GM12878 (cell line): ENCODE data around the gene PHRF1. TPM values are rescaled to one million over a fixed set of nuclear protein-coding genes. Genes with fewer than 3 reads are reported as not detected.

Experiments used
- ATAC-seq: fragments of 200-7000 bp; cut with Tn5 transposase; 3 replicates; pipeline ENCODE4 v1.9.1; 2020; ENCODE audit warnings: mild to moderate bottlenecking, moderate library complexity
- BruUV-seq: library from RNA; stranded (reverse); fragments of 400-500 nt; replicated peaks from 2 replicates; lab custom pipeline; 2021; lab: Mats Ljungman, UMichigan
- CTCF ChIA-PET: fragments of 300-600 bp; sonication (Branson Sonifier 250); formaldehyde crosslinking; extraction: SDS; loops from one replicate; lab custom pipeline; 2021; ENCODE audit warnings: inconsistent platforms; lab: Yijun Ruan, JAX
- POLR2A ChIA-PET: fragments of 350-600 bp; formaldehyde crosslinking; extraction: SDS; loops from one replicate; lab custom pipeline; 2021; ENCODE audit warnings: inconsistent platforms; lab: Charles Lee
- RAD21 ChIA-PET: fragments of 300-600 bp; sonication (Branson Sonifier 250); formaldehyde crosslinking; loops from one replicate; lab custom pipeline; 2023; ENCODE audit warnings: antibody characterized with exemption; ENCODE audit not compliant: unreplicated experiment; lab: Charles Lee
- SMC1A ChIA-PET: fragments of 300-600 bp; sonication (Branson Sonifier 250); formaldehyde crosslinking; loops from one replicate; lab custom pipeline; 2023; ENCODE audit not compliant: unreplicated experiment, uncharacterized antibody; lab: Charles Lee
- DNase-seq: peaks from one replicate; pipeline ENCODE4 v3.0.0-alpha.2; 2011; ENCODE audit warnings: low read depth, low spot score
- FAIRE-seq: peaks from 3 replicates; lab custom pipeline; 2011; peaks lifted over from hg19 to GRCh38; lab: Jason Lieb, UNC
- H2AFZ ChIP-seq: 2 replicates; pipeline ENCODE4 v1.6.0; 2011; ENCODE audit warnings: low read depth, low read length, control low read depth; ENCODE audit not compliant: control insufficient read depth
- H3K27ac ChIP-seq: 2 replicates; pipeline ENCODE4 v1.5.1; 2011; ENCODE audit warnings: control low read depth; ENCODE audit not compliant: control insufficient read depth, insufficient read depth
- H3K27me3 ChIP-seq, 2 experiments: replicated peaks in 1 of 2; 2 replicates each; pipeline versions ENCODE4 v1.6.0 to v1.6.1; 2011; ENCODE audit warnings: low read length in 1 of 2; ENCODE audit not compliant: control insufficient read depth in 2 of 2, insufficient read depth in 2 of 2
- H3K36me3 ChIP-seq, 2 experiments: 2 replicates each; pipeline ENCODE4 v1.5.1; 2011; ENCODE audit warnings: low read length in 1 of 2; ENCODE audit not compliant: control insufficient read depth in 2 of 2, insufficient read depth in 2 of 2
- H3K4me1 ChIP-seq: 2 replicates; pipeline ENCODE4 v1.6.1; 2011; ENCODE audit warnings: mild to moderate bottlenecking, low read length, moderate library complexity, mixed read lengths; ENCODE audit not compliant: control insufficient read depth, insufficient read depth
- H3K4me2 ChIP-seq: 2 replicates; pipeline ENCODE4 v1.6.0; 2011; ENCODE audit warnings: control low read depth; ENCODE audit not compliant: control insufficient read depth, insufficient read depth
- H3K4me3 ChIP-seq: fragments of 200-600 bp; sonication (generic); 2 replicates; pipeline ENCODE4 v1.5.1; 2016
- H3K79me2 ChIP-seq: 2 replicates; pipeline ENCODE4 v1.6.0; 2011; ENCODE audit warnings: low read length; ENCODE audit not compliant: control insufficient read depth, insufficient read depth
- H3K9ac ChIP-seq: 2 replicates; pipeline ENCODE4 v1.8.0; 2011; ENCODE audit warnings: low read length, control low read depth, mixed read lengths; ENCODE audit not compliant: control insufficient read depth, insufficient read depth
- H3K9me3 ChIP-seq: replicated peaks from 3 replicates; pipeline ENCODE4 v1.5.1; 2011; ENCODE audit warnings: mild to moderate bottlenecking, low read length; ENCODE audit not compliant: control insufficient read depth, insufficient read depth
- H4K20me1 ChIP-seq: 2 replicates; pipeline ENCODE4 v1.6.0; 2011; ENCODE audit not compliant: control insufficient read depth, insufficient read depth
- IKZF1 ChIP-seq: fragments of 450-650 bp; conservative IDR thresholded peaks from 2 replicates; pipeline ENCODE4 v1.6.1; 2017; ENCODE audit warnings: antibody characterized with exemption, mild to moderate bottlenecking
- JUNB ChIP-seq: IDR thresholded peaks from 2 replicates; pipeline ENCODE4 v1.6.1; 2016; ENCODE audit warnings: antibody characterized with exemption, mild to moderate bottlenecking
- SIN3A ChIP-seq: IDR thresholded peaks from 2 replicates; pipeline ENCODE4 v1.6.1; 2012; ENCODE audit warnings: low read depth, low read length, improper control_type of control experiment
- SKIL ChIP-seq: fragments of 450-650 bp; IDR thresholded peaks from 2 replicates; pipeline ENCODE4 v1.6.1; 2017; ENCODE audit warnings: mild to moderate bottlenecking, low read depth, inconsistent platforms; ENCODE audit not compliant: poor library complexity, severe bottlenecking
- ZNF24 ChIP-seq: fragments of 450-650 bp; IDR thresholded peaks from 2 replicates; pipeline ENCODE4 v1.6.1; 2017; ENCODE audit warnings: antibody characterized with exemption, mild to moderate bottlenecking
- WGBS: methylation state at CpG from one replicate; pipeline ENCODE4 v1.1.6; 2016; ENCODE audit warnings: low lambda C conversion rate; ENCODE audit not compliant: insufficient replicate concordance, insufficient coverage; ENCODE audit errors: missing lambda C conversion rate; 5-methylcytosine and 5-hydroxymethylcytosine counted together
- in situ Hi-C: fragments of 300-500 bp; cut with MboI; formaldehyde crosslinking; loops from 9 replicates; pipeline ENCODE4 v1.14.3; 2018; ENCODE audit warnings: mixed read lengths
- intact Hi-C: fragments of 100-400 bp; cut with micrococcal nuclease; formaldehyde crosslinking; loops from one replicate; pipeline ENCODE4 v1.14.2; 2022; ENCODE audit not compliant: unreplicated experiment
- polyA plus RNA-seq, 11 experiments: library from polyadenylated mRNA; depleted of rRNA in 4 of 11; unstranded in 6 of 11; stranded (reverse) in 5 of 11; fragments of >200 nt; fragmentation: Nextera tagmentation in 4 of 11; fragmentation: Illumina TruSeq in 1 of 11; extraction: Ambion mirVana in 4 of 11; extraction: Trizol in 1 of 11; gene quantifications; 1 replicate in 1 of 11; 2 replicates in 10 of 11; pipeline versions ENCODE4 v1.2.1 to v1.2.3, GENCODE V29; 2011 to 2016; ENCODE audit warnings: inconsistent platforms in 2 of 11, missing spikeins in 2 of 11, low read depth in 1 of 11
- total RNA-seq, 4 experiments: library from RNA; depleted of rRNA in 3 of 4; stranded (reverse); fragments of >200 nt in 3 of 4; fragmentation: Illumina TruSeq in 1 of 4; extraction: Trizol in 1 of 4; gene quantifications; 2 replicates each; pipeline versions ENCODE4 v1.2.1 to v1.2.3, GENCODE V29; 2013 to 2021

PHRF1 gene
- total and polyA plus RNA-seq, 10 of the 15 experiments (the other 5 are each of a cell fraction or from before 2014, with no cell fraction given): 0.13 to 43.5 (median 15.1) TPM

- TF ChIP-seq JUNB (peak; percentile 60), SIN3A (no peak), IKZF1 (no peak), SKIL (no peak), ZNF24 (no peak)
- Histone ChIP-seq H3K4me2 (0 out of 2 replicates have a peak overlapping the region, but pooled peaks have one; percentile 1), H3K27me3 (no peaks in the 10 kb centered on the region), H3K9ac (no peak overlapping the region), H3K79me2 (no peaks in the 10 kb centered on the region), H3K4me3 (no peak overlapping the region), H4K20me1 (no peaks in the 10 kb centered on the region), H3K9me3 (no peaks in the 10 kb centered on the region), H3K27ac (no peak overlapping the region), H3K4me1 (peaks cover 29% of the 10 kb centered on the region), H3K36me3 (no peaks in the 10 kb centered on the region), H2AFZ (no peak overlapping the region)
- intact Hi-C loops: no loop called here
- BruUV-seq: no TSS peak
- peak; percentile 21 for ATAC-seq
- no peak for DNase-seq
- ChIA-PET RAD21 (no interaction called here), SMC1A (no interaction called here), CTCF (no interaction called here), POLR2A (interaction anchor here (0.6 to 0.9 kb wide), 2 partner anchors 45 to 587 kb away, joined by 3 to 5 read pairs; no protein-coding TSS in a partner anchor)
- WGBS: 11% methylated on average over 5 of the region's 5 CpGs
- in situ Hi-C loops: no loop called here
- FAIRE-seq: peak; percentile 41
These were observed 54.6 kb downstream of the PHRF1 start for GRCh38 chr11:630871-631270.
